Left ventricle myocardium inferior (tissue), 1 donor: ENCODE results near the gene SMIM32. TPM values are rescaled to one million over a fixed set of nuclear protein-coding genes. Genes with fewer than 3 reads are reported as not detected.
A peak's percentile ranks its signal among the peaks of the same experiment; 100 is the strongest.

Experiments used
- DNase-seq: peaks from one replicate; pipeline ENCODE4 v3.0.0-alpha.2; 2020
- H3K27ac ChIP-seq: fragments of 200-600 bp; replicated peaks from 2 replicates; pipeline ENCODE4 v1.8.0; 2021
- H3K27me3 ChIP-seq: fragments of 200-600 bp; 2 replicates; pipeline ENCODE4 v1.8.0; 2021; ENCODE audit warnings: low read depth
- H3K36me3 ChIP-seq: fragments of 200-600 bp; 2 replicates; pipeline ENCODE4 v1.8.0; 2021
- H3K4me1 ChIP-seq: fragments of 200-600 bp; 2 replicates; pipeline ENCODE4 v1.8.0; 2021
- H3K4me3 ChIP-seq: fragments of 200-600 bp; 2 replicates; pipeline ENCODE4 v1.8.0; 2021; ENCODE audit warnings: mild to moderate bottlenecking, moderate library complexity
- H3K9me3 ChIP-seq: fragments of 200-600 bp; replicated peaks from 2 replicates; pipeline ENCODE4 v1.8.0; 2021
- intact Hi-C: fragments of 100-400 bp; cut with micrococcal nuclease; formaldehyde crosslinking; loops from one replicate; pipeline ENCODE4 v1.11.0; 2022
- long read RNA-seq: library from polyadenylated mRNA; unstranded; transcript quantifications from one replicate; pipeline ENCODE4 v2.0.0, GENCODE V29; 2021
- total RNA-seq: library from RNA; stranded (reverse); fragmentation: NEBNext Ultra II Directional; extraction: Animal tissue kit (Norgen Biotek cat#: 25700); gene quantifications from one replicate; pipeline ENCODE4 v1.2.1, GENCODE V29; 2021
- TF ChIP-seq, protein P1 (sequence below): fragments of 200-600 bp; IDR thresholded peaks from 2 replicates; pipeline ENCODE4 v1.8.0; 2021; ENCODE audit warnings: antibody characterized with exemption, mild to moderate bottlenecking, borderline replicate concordance
- donor health status: DM: no; HTN: yes; CAD: no; lungs with severe emphysema.

The SMIM32 gene
- not detected for total RNA-seq
- long read RNA-seq = 0 reads

DNA sequence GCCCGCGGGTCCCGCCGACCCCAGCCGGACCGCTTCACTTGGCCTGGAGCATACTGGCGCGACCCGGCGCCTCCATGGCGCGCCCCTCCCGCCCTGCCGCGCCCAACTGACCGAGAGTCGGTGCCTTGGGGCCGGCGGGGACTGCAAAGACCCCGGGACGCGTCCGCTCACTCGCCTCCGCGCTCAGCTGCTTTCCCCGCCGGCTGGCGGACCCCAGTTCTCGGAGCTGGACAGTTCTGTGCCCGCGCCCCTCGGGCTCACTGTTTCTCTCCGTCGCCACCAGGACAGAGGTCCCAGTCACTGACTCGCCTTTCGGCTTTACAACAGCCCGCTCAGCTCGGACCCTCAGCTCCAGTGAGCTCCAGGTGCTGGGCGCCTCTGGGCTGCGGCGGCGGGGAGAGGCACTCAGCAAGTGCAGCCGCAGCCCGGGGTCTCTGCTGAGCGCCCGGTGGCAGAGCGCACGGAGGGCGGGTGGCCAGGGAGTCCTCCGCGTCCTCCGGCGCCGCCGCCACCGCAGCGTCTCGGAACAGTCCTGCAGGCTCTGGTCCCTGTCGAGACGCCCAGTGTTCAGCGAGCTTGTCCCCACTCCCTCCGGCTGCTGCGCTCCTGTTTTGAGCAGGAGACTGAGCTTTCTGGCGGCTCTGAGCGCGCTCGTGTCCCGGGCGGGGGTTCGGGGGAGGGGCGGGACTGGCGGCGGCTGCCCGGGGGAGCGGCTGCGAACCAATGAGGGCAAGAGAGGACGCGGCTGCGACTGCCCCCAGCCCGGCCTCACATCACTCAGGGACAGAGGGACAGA, at the start of gene SMIM32:
SMIM32 (minus strand) TSS at position 637 of the 796 bp plus-strand sequence. CDS start 638 bp downstream, outside the sequence.
- H3K4me3 ChIP-seq = peak within 1 kb of the TSS; percentile 68
- no peak within 1 kb of the TSS for H3K27ac ChIP-seq
- H3K27me3 ChIP-seq = peaks cover 84% of the 10 kb centered on the region
- H3K4me1 ChIP-seq = peaks cover 26% of the 10 kb centered on the region
- TF ChIP-seq, protein P1, sequence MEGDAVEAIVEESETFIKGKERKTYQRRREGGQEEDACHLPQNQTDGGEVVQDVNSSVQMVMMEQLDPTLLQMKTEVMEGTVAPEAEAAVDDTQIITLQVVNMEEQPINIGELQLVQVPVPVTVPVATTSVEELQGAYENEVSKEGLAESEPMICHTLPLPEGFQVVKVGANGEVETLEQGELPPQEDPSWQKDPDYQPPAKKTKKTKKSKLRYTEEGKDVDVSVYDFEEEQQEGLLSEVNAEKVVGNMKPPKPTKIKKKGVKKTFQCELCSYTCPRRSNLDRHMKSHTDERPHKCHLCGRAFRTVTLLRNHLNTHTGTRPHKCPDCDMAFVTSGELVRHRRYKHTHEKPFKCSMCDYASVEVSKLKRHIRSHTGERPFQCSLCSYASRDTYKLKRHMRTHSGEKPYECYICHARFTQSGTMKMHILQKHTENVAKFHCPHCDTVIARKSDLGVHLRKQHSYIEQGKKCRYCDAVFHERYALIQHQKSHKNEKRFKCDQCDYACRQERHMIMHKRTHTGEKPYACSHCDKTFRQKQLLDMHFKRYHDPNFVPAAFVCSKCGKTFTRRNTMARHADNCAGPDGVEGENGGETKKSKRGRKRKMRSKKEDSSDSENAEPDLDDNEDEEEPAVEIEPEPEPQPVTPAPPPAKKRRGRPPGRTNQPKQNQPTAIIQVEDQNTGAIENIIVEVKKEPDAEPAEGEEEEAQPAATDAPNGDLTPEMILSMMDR = no peak
- no peak for DNase-seq
- intact Hi-C loops = no loop called here
- H3K9me3 ChIP-seq = no peaks in the 10 kb centered on the region
- peaks cover 19% of the 10 kb centered on the region for H3K36me3 ChIP-seq

DNA sequence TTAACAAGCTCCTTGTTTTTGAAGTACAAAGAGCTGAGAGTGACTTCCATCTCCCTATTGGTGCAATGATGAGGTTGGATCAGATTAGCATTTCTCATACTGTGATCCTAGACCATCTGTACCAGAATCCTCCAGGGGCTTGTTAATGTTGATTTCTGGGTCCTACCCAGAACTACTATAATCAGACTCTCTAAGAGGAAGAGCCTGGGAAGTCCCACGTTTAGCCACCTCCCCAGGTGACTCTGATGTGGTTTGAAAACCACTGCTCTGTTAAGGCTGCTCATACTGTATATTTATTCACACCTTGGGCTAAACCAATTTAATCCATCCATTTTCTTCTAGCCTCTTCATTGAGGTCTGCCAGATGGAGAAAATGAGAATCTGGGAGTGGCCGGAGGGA, 49.6 kb upstream of the SMIM32 start:
- no peaks in the 10 kb centered on the region for H3K9me3 ChIP-seq
- TF ChIP-seq, protein P1 = no peak
- H3K4me1 ChIP-seq = no peaks in the 10 kb centered on the region
- H3K27ac ChIP-seq = no peak overlapping the region
- no peaks in the 10 kb centered on the region for H3K36me3 ChIP-seq
- no peak overlapping the region for H3K4me3 ChIP-seq
- H3K27me3 ChIP-seq = peaks cover 83% of the 10 kb centered on the region
- intact Hi-C loops = loop anchor here (10.0 kb wide), 1 partner anchor 532 kb away; no protein-coding TSS in a partner anchor
- DNase-seq = no peak

DNA sequence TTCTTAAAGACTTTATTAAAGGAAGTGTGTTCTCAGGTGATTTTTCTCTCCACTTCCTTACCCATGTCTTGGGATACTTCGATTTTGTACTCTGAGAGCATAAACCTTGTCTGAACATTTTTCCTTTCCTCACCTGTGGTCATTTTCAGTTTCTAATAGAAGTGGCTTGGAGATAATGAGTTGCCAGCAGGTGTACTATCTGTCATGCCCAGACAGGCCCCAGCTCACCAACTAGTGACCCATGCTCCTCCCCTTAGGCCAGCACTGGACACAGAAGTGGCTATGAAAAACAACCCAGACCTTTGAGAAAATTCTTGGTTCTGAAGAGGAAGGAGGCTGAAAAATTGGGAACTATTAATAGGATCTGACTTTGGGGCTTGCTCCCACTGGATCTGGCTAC, 49.2 kb upstream of the SMIM32 start:
- no peak for DNase-seq
- intact Hi-C loops = loop anchor here (10.0 kb wide), 1 partner anchor 533 kb away; no protein-coding TSS in a partner anchor
- TF ChIP-seq, protein P1 = no peak
- Histone ChIP-seq H3K4me3 (no peak overlapping the region), H3K4me1 (no peaks in the 10 kb centered on the region), H3K9me3 (no peaks in the 10 kb centered on the region), H3K27me3 (peaks cover 83% of the 10 kb centered on the region), H3K27ac (no peak overlapping the region), H3K36me3 (no peaks in the 10 kb centered on the region)

DNA sequence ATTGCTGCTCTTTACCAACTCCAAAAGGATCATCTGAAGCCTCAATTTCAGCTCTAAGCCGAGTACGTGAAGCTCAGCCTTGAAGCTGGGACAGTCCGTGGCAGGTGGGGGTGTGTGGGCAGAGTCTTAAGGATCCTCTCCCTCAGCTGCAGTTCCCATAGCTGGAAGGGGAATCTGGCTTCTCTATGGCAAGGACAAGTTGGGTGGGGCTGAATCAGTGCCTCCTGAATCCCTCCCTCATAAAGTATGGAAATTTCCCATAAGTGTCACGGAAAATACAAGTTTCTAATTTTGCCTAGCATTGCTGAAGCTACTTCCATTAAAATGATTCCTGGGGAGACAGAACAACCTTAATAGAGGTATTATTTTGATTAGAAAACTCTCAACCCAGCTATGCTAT, 47.9 kb upstream of the SMIM32 start:
- no peak overlapping the region for H3K4me3 ChIP-seq
- TF ChIP-seq, protein P1 = no peak
- intact Hi-C loops = loop anchor here (10.0 kb wide), 1 partner anchor 534 kb away; no protein-coding TSS in a partner anchor

DNA sequence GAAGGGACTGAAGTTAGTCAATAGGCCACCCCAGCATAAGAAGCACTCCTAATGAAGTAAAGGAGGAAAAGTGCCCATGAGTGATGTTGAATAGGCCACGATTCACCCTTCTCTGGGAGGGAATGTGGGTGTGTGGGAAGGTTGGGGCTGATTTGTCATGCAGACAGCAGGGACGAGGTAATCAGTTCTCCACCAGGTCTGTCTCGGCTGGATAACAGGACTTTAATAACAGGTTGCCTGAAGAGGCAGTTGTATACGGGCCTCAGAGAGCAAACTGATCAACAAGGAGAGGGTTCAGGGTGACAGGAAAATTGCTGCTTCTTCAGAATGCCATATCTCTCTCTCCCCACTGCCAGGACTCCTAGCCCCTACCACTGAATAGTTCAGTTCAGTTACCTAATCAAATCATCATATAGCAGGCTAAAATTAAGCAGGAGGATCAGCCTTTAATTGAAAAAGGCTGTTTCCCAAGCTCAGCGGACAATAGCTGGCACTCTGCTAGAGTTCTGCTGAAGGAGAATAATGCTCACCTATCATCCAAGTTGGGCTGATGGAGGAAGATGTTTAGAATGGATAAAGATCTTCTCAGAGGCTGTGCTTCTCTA, 43.6 kb upstream of the SMIM32 start:
- DNase-seq = no peak
- Histone ChIP-seq H3K27me3 (peaks cover 57% of the 10 kb centered on the region), H3K4me1 (no peaks in the 10 kb centered on the region), H3K36me3 (no peaks in the 10 kb centered on the region), H3K9me3 (no peaks in the 10 kb centered on the region), H3K27ac (no peak overlapping the region), H3K4me3 (no peak overlapping the region)
- intact Hi-C loops = no loop called here
- TF ChIP-seq, protein P1 = no peak

More for the DNA sequence above, 47.9 kb upstream of the SMIM32 start:
- no peak for DNase-seq
- no peaks in the 10 kb centered on the region for H3K4me1 ChIP-seq
- no peaks in the 10 kb centered on the region for H3K36me3 ChIP-seq
- no peaks in the 10 kb centered on the region for H3K9me3 ChIP-seq
- peaks cover 72% of the 10 kb centered on the region for H3K27me3 ChIP-seq
- no peak overlapping the region for H3K27ac ChIP-seq
